COLO668 (cell line): Measurements from ENCODE around the gene ZNF212.
"Not testable (repeated sequence)": the region's sequence is repeated elsewhere in the genome, so short reads cannot be mapped to it uniquely, and the experiment has no call there.

Experiments
- DNase-seq: peaks from one replicate; lab custom pipeline; 2025; ENCODE audit not compliant: unreplicated experiment; lab: John Stamatoyannopoulos, UW

The ZNF212 gene

DNA sequence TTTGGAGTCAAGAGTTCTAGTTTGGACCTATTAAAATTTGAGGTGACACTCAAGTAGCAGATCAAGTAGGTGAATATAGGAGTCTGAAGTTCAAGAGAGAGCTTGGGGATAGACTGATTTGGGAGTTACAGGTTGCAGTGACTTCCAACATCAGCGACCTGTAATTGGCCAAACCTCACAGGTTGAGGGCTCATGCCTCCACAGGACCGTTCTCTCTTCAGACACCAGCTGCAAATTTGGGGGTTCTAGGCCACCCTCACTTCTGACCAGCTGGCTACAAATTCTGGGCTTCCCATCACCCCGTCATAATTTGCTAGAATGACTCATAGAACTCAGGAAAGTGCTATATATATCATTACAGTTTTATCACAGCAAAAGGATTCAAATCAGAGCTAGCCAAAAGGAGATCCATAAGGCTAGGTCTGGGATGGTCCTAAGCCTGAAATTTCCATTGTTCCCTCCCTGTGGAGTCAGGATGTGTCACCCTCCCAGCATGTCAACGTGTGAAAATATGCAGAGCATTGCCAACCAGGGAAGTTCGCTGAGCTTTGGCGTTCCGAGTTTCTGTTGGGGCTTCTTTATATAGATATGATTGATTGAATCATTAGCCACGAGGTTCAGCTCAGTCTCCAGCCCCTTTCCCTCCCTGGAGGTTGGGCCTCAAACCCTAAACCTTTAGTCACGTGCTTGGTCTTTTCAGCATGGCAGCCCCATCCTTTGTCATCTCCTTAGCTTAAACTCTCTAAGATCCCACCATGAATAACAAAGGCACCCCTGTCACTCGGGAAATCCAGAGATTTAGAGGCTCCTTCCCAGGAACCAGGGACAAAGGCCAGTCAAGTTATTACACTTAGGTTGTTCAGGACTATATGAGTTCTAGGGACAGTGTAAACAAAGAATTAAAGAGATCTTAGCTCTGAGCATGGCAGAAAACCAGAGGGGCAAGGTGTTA lies 20.7 kb upstream of the ZNF212 start:
- no peak for DNase-seq

DNA sequence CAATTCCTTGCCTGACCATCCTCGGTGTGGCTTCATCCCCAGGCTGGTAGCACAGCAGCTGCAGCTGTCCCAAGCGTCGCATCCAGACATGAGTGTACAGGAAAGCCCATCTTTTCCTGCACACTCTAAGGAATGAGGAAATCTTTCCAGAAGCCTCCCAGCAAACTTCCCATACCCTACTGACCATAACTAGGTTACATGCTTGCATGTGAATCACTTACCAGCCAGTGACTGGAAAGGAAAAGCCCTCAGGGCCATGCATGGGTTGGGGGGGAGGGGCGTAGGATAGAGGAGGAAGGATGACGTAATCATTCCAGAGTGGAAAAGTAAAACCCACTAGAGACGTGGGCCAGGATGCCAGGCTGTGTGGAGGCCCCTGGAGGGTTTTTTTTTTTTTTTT lies 18.9 kb upstream of the ZNF212 start:
- DNase-seq = no peak

- DNase-seq = no peak
Measured at GRCh38 chr7:149223176-149223575, 16.3 kb upstream of the ZNF212 start.

- DNase-seq = no peak
Measured at GRCh38 chr7:149223761-149224160, 15.7 kb upstream of the ZNF212 start.

DNA sequence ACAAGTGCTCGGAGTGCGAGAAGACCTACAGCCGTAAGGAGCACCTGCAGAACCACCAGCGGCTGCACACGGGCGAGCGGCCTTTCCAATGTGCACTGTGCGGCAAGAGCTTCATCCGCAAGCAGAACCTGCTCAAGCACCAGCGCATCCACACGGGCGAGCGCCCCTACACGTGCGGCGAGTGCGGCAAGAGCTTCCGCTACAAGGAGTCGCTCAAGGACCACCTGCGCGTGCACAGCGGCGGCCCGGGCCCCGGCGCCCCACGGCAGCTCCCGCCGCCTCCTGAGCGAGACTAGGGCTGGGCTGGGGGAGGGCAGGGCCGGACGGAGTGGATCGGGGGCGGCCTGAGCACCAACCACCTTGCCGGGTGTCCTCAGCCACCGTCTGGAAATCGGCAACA lies 15.1 kb upstream of the ZNF212 start:
- no peak for DNase-seq

- DNase-seq = no peak
Measured at GRCh38 chr7:149225106-149225505, 14.3 kb upstream of the ZNF212 start.

GRCh38 chr7:149225656-149226055 lies 13.8 kb upstream of the ZNF212 start:
- no peak for DNase-seq

DNA sequence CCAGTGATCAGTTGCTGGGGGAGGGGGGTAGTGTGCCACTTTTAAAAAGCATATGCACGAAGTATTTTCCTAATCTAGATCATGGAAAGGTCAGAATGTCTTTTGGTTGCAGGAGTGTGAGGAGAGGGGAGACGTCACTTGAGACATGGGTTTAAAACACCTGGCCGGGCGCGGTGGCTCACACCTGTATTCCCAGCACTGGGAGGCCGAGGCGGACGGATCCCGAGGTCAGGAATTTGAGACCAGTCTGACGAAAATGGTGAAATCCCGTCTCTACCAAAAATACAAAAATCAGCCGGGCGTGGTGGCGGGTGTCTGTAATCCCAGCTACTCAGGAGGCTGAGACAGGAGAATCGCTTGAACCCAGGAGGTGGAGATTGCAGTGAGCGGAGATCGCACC lies 13.1 kb upstream of the ZNF212 start:
- not testable (repeated sequence) for DNase-seq

DNA sequence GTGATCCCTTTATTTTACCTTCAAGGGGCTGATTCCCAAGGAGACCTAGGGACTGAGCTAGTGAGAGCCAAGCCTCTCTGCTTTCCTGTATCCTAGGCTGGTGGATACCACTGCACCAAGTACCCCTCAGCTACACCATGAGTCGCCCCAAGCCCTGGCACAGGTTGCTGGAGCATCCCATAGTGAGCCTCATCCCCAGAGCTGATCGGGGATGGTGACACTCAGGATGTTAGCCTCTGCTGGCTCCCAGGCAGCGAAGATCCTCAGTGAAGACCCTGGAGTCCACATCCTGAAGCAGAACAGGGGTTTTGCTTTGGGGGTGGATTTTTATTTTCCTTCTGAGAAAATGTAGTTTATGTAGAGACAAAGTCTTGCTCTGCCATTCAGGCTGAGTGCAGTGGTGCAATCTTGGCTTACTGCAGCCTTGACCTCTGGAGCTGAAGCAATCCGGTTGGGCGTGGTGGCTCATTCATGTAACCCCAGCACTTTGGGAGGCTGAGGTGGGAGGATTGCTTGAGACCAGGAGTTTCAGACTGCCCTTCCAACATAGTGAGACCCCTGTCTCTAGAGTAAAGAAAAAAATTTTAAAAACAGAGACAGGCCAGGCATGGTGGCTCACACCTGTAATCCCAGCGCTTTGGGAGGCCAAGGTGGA lies 12.5 kb upstream of the ZNF212 start:
- DNase-seq = no peak

GRCh38 chr7:149228831-149229471 lies 10.5 kb upstream of the ZNF212 start:
- no peak for DNase-seq

DNA sequence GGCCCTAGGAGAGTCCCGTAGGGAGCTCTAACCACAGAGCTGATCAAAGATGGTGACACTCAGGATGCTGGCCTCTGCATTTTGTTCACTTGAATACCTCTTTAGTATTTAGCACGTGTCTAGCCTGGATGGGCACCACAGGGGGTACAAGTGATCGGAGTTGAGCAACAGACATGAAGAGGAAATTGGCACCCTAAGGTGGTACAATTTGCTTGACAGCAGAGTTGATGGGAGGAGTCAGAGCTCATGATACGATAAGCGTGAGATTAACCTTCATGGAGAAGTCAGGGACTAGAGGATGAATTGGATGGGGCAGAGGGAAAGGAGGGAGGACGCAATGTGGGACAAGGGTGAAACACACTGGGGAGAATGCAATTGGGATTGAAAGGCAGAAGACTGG lies 9.9 kb upstream of the ZNF212 start:
- no peak for DNase-seq

- DNase-seq = no peak
Measured at GRCh38 chr7:149232362-149232761, 7.1 kb upstream of the ZNF212 start.

- not testable (repeated sequence) for DNase-seq
Measured at GRCh38 chr7:149233655-149234204, 5.7 kb upstream of the ZNF212 start.

- no peak for DNase-seq
Measured at GRCh38 chr7:149237502-149237901, 1.9 kb upstream of the ZNF212 start.

- DNase-seq = no peak
Measured at GRCh38 chr7:149238051-149238450, 1.4 kb upstream of the ZNF212 start.

- no peak for DNase-seq
Measured at GRCh38 chr7:149240637-149241036, 1.2 kb downstream of the ZNF212 start.

DNA sequence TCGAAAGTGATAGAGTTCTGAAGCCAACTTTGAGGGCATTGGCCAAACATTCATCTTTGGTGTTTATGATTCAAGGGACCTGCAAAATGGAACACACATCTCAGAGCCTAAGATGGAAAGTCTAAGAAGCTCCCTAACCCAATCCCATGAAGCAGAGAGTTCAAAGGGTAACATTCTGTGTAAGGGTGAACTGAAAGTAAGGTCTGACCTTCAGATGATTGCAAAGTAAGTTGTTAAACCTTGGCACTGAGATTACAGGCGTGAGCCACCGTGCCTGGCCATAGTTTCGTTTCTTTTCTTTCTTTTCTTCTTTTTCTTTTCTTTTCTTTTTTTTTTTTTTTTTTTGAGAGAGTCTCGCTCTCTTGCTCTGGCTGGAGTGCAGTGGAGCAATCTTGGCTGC lies 2.2 kb downstream of the ZNF212 start:
- no peak for DNase-seq

GRCh38 chr7:149245244-149245643 lies 5.8 kb downstream of the ZNF212 start:
- DNase-seq = no peak

GRCh38 chr7:149245744-149246143 lies 6.3 kb downstream of the ZNF212 start:
- no peak for DNase-seq

DNA sequence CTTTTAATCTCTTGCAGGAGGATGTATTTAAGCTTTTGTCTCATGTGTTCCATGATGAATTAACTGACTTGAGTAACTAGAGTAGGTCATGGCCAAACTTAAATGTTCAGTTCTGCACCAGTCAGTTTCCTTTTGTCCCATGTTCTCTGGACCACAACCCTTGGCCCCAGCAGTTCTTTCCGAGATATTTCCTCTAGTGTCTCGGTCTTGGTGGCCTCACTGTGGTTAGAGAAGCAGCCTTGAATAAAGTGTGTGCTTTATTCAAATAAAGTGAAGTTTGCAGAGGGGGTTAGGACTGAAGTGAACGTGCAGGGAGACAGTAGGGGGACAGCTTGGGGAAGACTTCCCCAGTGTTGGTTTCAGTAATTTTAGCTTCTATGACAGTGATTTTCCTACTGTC lies 9.3 kb downstream of the ZNF212 start:
- no peak for DNase-seq

GRCh38 chr7:149250151-149250550 lies 10.7 kb downstream of the ZNF212 start:
- not testable (repeated sequence) for DNase-seq

- DNase-seq = not testable (repeated sequence)
Measured at GRCh38 chr7:149251518-149251917, 12.1 kb downstream of the ZNF212 start.
